Measurements from ENCODE around the gene MADD.

The MADD gene

GRCh38 chr11:47269829-47270305 lies at the start of gene MADD:
Gene MADD (plus strand): TSS chr11:47270133.
- peak; percentile 97 for DNase-seq

GRCh38 chr11:47220401-47220821 lies 49.5 kb upstream of the MADD start:
- DNase-seq, result no peak

- DNase-seq, result no peak
Measured at GRCh38 chr11:47222696-47223095, 47.2 kb upstream of the MADD start.

- DNase-seq, result no peak
Measured at GRCh38 chr11:47225552-47226400, 44.2 kb upstream of the MADD start.

GRCh38 chr11:47229161-47229560 lies 40.8 kb upstream of the MADD start:
- no peak for DNase-seq

GRCh38 chr11:47233051-47233450 lies 36.9 kb upstream of the MADD start:
- DNase-seq, result no peak

GRCh38 chr11:47233989-47234668 lies 35.8 kb upstream of the MADD start:
- DNase-seq, result peak; percentile 82

GRCh38 chr11:47234669-47235100 lies 35.2 kb upstream of the MADD start:
- DNase-seq, result peak; percentile 90

- no peak for DNase-seq
Measured at GRCh38 chr11:47235163-47235562, 34.8 kb upstream of the MADD start.

GRCh38 chr11:47236482-47236881 lies 33.5 kb upstream of the MADD start:
- DNase-seq, result peak; percentile 51

- DNase-seq, result no peak
Measured at GRCh38 chr11:47239852-47240251, 30.1 kb upstream of the MADD start.

- no peak for DNase-seq
Measured at GRCh38 chr11:47241841-47242301, 28.1 kb upstream of the MADD start.

GRCh38 chr11:47242596-47243192 lies 27.2 kb upstream of the MADD start:
- DNase-seq, result no peak

GRCh38 chr11:47243454-47243853 lies 26.5 kb upstream of the MADD start:
- DNase-seq, result peak; percentile 85

GRCh38 chr11:47244448-47245350 lies 25.2 kb upstream of the MADD start:
- DNase-seq, result no peak

GRCh38 chr11:47245611-47246357 lies 24.1 kb upstream of the MADD start:
- DNase-seq, result no peak

- no peak for DNase-seq
Measured at GRCh38 chr11:47247502-47247901, 22.4 kb upstream of the MADD start.

- no peak for DNase-seq
Measured at GRCh38 chr11:47248304-47248663, 21.6 kb upstream of the MADD start.

- peak; percentile 96 for DNase-seq
Measured at GRCh38 chr11:47248664-47249377, 21.1 kb upstream of the MADD start, which contains the start of gene ACP2. Gene ACP2 (minus strand): TSS chr11:47248814. CDS start chr11:47248789, 25 bp downstream.

GRCh38 chr11:47249378-47249715 lies 20.6 kb upstream of the MADD start:
- DNase-seq, result no peak

- DNase-seq, result no peak
Measured at GRCh38 chr11:47251751-47252150, 18.2 kb upstream of the MADD start.

Data from NCI-H69 (cell line).